Erythroblast (primary cell): Measurements from ENCODE around the gene PKP4.

Source experiments
- GATA1 ChIP-seq: IDR thresholded peaks from 2 replicates; pipeline ENCODE4 v1.6.1; 2011; ENCODE audit warnings: low read depth, mild to moderate bottlenecking, control low read depth, low read length, moderate library complexity
- POLR2A ChIP-seq: IDR thresholded peaks from 2 replicates; pipeline ENCODE4 v1.6.1; 2011; ENCODE audit warnings: mild to moderate bottlenecking, low read length

DNA sequence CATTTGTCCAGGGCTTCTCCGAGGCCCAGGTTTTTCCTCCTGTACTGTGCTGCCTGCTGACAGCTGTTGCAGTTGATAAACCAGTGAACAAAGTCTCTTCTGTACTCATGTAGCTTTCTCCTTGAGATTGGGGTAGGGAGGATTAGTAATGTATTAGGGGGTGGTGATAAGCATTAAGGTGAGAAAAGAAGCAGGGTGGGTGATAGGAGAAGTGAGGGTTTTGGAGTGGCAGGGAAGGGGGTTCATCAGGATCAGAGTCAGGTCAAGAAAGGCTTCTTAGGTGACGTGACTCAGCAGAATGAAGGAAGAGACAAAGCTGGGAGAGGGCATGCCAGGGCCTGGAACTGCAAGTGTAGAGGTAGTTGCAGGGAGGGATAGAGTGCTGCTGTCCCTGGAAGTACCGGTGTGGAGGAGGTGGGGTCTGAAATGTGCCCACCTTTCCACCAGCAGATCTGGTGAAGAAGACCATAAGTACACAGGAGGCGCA lies 48.7 kb downstream of the PKP4 start:
- no peak for TF ChIP-seq POLR2A
- TF ChIP-seq GATA1 = no peak
